Fibroblast of the aortic adventitia (primary cell): ENCODE results near the gene DISP2. TPM values are rescaled to one million over a fixed set of nuclear protein-coding genes. Genes with fewer than 3 reads are reported as not detected.

Experiments
- DNase-seq: peaks from one replicate; pipeline ENCODE4 v3.0.0-alpha.2; 2010; ENCODE audit warnings: low read depth
- H3K4me3 ChIP-seq: 2 replicates; pipeline ENCODE4 v1.5.1; 2011; ENCODE audit warnings: low read depth, mild to moderate bottlenecking, control low read depth, low read length, moderate library complexity
- total RNA-seq: library from RNA; depleted of rRNA; stranded (reverse); fragments of >200 nt; gene quantifications from 2 replicates; pipeline ENCODE4 v1.2.3, GENCODE V29; 2012; ENCODE audit warnings: low replicate concordance
- TF ChIP-seq, protein P1 (sequence below): IDR thresholded peaks from 2 replicates; pipeline ENCODE4 v1.5.1; 2011; ENCODE audit warnings: mild to moderate bottlenecking, low read length, control low read depth, inconsistent platforms; ENCODE audit not compliant: insufficient read depth

Gene DISP2
- total RNA-seq, 1 donor = 0.36 TPM

GRCh38 chr15:40355976-40356585 is 1.9 kb upstream of the DISP2 start:
- H3K4me3 ChIP-seq = no peak overlapping the region
- TF ChIP-seq, protein P1, sequence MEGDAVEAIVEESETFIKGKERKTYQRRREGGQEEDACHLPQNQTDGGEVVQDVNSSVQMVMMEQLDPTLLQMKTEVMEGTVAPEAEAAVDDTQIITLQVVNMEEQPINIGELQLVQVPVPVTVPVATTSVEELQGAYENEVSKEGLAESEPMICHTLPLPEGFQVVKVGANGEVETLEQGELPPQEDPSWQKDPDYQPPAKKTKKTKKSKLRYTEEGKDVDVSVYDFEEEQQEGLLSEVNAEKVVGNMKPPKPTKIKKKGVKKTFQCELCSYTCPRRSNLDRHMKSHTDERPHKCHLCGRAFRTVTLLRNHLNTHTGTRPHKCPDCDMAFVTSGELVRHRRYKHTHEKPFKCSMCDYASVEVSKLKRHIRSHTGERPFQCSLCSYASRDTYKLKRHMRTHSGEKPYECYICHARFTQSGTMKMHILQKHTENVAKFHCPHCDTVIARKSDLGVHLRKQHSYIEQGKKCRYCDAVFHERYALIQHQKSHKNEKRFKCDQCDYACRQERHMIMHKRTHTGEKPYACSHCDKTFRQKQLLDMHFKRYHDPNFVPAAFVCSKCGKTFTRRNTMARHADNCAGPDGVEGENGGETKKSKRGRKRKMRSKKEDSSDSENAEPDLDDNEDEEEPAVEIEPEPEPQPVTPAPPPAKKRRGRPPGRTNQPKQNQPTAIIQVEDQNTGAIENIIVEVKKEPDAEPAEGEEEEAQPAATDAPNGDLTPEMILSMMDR = no peak
- DNase-seq = no peak

- TF ChIP-seq, protein P1 = no peak
- DNase-seq = no peak
- H3K4me3 ChIP-seq = no peak overlapping the region
These were observed 773 bp upstream of the DISP2 start for GRCh38 chr15:40357246-40357645.

DNA sequence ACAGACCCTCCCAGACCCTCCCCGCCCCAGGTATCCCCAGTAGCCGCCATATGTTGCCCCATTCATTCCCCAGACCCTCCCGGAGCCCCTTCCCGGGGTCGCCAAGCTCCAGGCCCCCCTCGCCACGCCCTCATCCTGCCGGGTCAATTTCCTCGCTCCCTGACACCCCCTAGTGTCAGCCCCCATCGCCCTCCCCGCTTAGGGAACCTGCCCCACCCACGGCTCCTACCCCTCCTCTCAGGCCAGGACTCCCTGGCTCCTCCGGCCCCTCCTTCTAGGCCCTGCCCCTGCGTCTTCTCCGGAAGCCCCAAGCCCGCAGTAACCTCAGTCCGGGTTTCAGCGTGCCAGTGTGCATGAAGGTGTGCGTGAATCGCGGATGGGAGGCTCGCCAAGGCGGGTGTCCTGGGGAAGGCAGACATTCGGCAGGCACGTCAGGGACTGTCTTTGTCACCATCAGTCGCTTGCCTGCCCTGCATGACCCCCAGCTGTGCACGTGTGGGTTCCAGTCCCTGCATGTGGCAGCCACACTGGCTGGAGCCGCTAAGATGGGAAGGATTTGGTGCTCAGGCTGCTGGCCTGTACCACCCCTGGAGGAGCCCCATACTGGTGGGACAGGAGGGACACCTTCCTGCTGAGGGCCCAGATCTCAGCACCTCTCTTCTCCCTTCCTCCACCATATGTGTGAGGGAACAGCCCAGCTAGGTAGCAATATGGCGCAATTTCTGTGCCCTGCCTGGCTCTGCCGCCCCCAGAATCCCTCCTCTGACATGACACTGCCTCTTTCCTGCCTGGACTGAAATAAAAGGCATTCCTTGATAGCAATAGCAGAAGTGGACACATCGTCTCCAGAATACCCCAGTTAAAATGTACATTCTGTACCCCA is 693 bp downstream of the DISP2 start:
- TF ChIP-seq, protein P1 = no peak
- DNase-seq = no peak
- H3K4me3 ChIP-seq = peak overlapping the region; percentile 60

GRCh38 chr15:40360015-40360414 is 2.0 kb downstream of the DISP2 start:
- no peak overlapping the region for H3K4me3 ChIP-seq
- TF ChIP-seq, protein P1 = no peak
- DNase-seq = no peak

- TF ChIP-seq, protein P1 = no peak
- no peak for DNase-seq
- H3K4me3 ChIP-seq = no peak overlapping the region
These were observed 3.6 kb downstream of the DISP2 start for GRCh38 chr15:40361640-40362039.

DNA sequence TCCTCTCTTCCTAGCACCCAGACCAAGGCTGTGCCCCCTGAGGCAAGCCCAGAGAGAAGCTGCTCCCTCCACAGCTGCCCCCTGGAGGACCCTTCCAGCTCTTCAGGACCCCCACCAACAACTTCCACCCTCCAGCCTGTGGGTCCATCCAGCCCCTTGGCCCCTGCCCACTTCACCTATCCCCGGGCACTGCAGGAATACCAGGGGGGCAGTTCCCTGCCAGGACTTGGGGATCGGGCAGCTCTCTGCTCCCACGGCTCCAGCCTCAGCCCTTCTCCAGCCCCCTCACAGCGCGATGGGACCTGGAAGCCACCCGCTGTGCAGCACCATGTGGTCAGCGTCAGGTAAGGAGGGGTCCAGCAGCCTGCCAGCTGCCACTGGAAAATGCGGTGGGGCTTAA is 5.6 kb downstream of the DISP2 start:
- TF ChIP-seq, protein P1 = no peak
- H3K4me3 ChIP-seq = no peak overlapping the region
- DNase-seq = no peak
